PC-3 (cell line): Measurements from ENCODE around the gene ADAM12.

Experiments
- EZH2 ChIP-seq: fragments of 300-600 bp; sonication (generic); IDR thresholded peaks from one replicate; pipeline ENCODE4 v1.6.1; 2017; ENCODE audit warnings: antibody characterized with exemption, mild to moderate bottlenecking, low read length; ENCODE audit not compliant: unreplicated experiment
- TF ChIP-seq, protein P1 (sequence below): fragments of 300-600 bp; sonication (generic); conservative IDR thresholded peaks from 2 replicates; pipeline ENCODE4 v1.5.1; 2017; ENCODE audit warnings: antibody characterized with exemption, low read depth, mild to moderate bottlenecking, low read length

GRCh38 chr10:125980521-125981035, 407.7 kb downstream of the ADAM12 start:
- no peak for TF ChIP-seq EZH2
- TF ChIP-seq, protein P1, sequence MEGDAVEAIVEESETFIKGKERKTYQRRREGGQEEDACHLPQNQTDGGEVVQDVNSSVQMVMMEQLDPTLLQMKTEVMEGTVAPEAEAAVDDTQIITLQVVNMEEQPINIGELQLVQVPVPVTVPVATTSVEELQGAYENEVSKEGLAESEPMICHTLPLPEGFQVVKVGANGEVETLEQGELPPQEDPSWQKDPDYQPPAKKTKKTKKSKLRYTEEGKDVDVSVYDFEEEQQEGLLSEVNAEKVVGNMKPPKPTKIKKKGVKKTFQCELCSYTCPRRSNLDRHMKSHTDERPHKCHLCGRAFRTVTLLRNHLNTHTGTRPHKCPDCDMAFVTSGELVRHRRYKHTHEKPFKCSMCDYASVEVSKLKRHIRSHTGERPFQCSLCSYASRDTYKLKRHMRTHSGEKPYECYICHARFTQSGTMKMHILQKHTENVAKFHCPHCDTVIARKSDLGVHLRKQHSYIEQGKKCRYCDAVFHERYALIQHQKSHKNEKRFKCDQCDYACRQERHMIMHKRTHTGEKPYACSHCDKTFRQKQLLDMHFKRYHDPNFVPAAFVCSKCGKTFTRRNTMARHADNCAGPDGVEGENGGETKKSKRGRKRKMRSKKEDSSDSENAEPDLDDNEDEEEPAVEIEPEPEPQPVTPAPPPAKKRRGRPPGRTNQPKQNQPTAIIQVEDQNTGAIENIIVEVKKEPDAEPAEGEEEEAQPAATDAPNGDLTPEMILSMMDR, result no peak
